Adrenal gland (tissue), 5 donors: ENCODE data around the gene ATF7.

Source experiments
- CTCF ChIP-seq, 6 experiments: fragments of 450-650 bp in 4 of 6; fragments of 200-600 bp in 2 of 6; sonication (generic) in 1 of 6; IDR thresholded peaks; 1 replicate in 5 of 6; 2 replicates in 1 of 6; pipeline versions ENCODE4 v1.5.1 to v1.8.0; 2016 to 2021; ENCODE audit warnings: antibody characterized with exemption in 6 of 6, mild to moderate bottlenecking in 2 of 6, moderate library complexity in 1 of 6
- POLR2A ChIP-seq, 2 donors: fragments of 450-650 bp; IDR thresholded peaks; one replicate each; pipeline ENCODE4 v1.6.1; 2017; ENCODE audit warnings: antibody characterized with exemption in 2 of 2, mild to moderate bottlenecking in 2 of 2, moderate library complexity in 1 of 2
- donor health status: DM: no; HTN: no; CAD: no.

GRCh38 chr12:53500142-53500775, 125.9 kb downstream of the ATF7 start:
- TF ChIP-seq CTCF (IDR thresholded peaks at IDR 0.05), result no peak
- TF ChIP-seq POLR2A (IDR thresholded peaks at IDR 0.05), result peak; percentile 97
